HEK293 (cell line): ENCODE data around the gene RPL10L.

Experiments used
- CTCF ChIA-PET: fragments of 350-600 bp; formaldehyde crosslinking; extraction: SDS; loops from one replicate; lab custom pipeline; 2021; ENCODE audit warnings: antibody characterized with exemption; lab: Yijun Ruan, JAX
- POLR2A ChIA-PET: fragments of 300-600 bp; formaldehyde crosslinking; extraction: SDS; loops from one replicate; lab custom pipeline; 2020; ENCODE audit warnings: antibody characterized with exemption, inconsistent platforms; lab: Yijun Ruan, JAX
- H3K27ac ChIP-seq: fragments of 200-500 bp; sonication (Bioruptor generic); 2 replicates; pipeline ENCODE4 v1.5.1; 2014; ENCODE audit warnings: low read depth, low read length, control low read depth, inconsistent platforms; ENCODE audit errors: extremely low read depth
- H3K36me3 ChIP-seq, 2 experiments: fragments of 200-500 bp in 1 of 2; sonication (Bioruptor generic) in 1 of 2; 1 replicate in 1 of 2; 2 replicates in 1 of 2; pipeline ENCODE4 v1.5.1; 2014 to 2017; ENCODE audit warnings: inconsistent platforms in 2 of 2, low read length in 2 of 2; ENCODE audit not compliant: control insufficient read depth in 2 of 2, insufficient read depth in 1 of 2
- H3K4me1 ChIP-seq: fragments of 200-500 bp; sonication (Bioruptor generic); 2 replicates; pipeline ENCODE4 v1.5.1; 2014; ENCODE audit warnings: mild to moderate bottlenecking, low read length, inconsistent platforms; ENCODE audit not compliant: control insufficient read depth, insufficient read depth
- H3K4me3 ChIP-seq: 2 replicates; pipeline ENCODE4 v1.5.1; 2011; ENCODE audit warnings: low read depth, mild to moderate bottlenecking, control low read depth, low read length, moderate library complexity
- H3K9me3 ChIP-seq: fragments of 200-500 bp; sonication (Bioruptor generic); 2 replicates; pipeline ENCODE4 v1.5.1; 2014; ENCODE audit warnings: low read depth, low read length, inconsistent platforms; ENCODE audit not compliant: control insufficient read depth, insufficient read depth
- FEZF1 ChIP-seq: fragments of 450-650 bp; formaldehyde crosslinking; IDR thresholded peaks from 2 replicates; pipeline ENCODE4 v1.5.1; 2016; ENCODE audit warnings: missing biosample characterization, missing genetic modification characterization
- KLF9 ChIP-seq: fragments of 450-650 bp; formaldehyde crosslinking; IDR thresholded peaks from 2 replicates; pipeline ENCODE4 v1.5.1; 2016; ENCODE audit warnings: missing biosample characterization, missing genetic modification characterization, low read depth
- PRDM2 ChIP-seq: fragments of 450-650 bp; formaldehyde crosslinking; IDR thresholded peaks from 2 replicates; pipeline ENCODE4 v1.5.1; 2016; ENCODE audit warnings: missing biosample characterization, missing genetic modification characterization, borderline replicate concordance
- WT1 ChIP-seq: fragments of 450-650 bp; formaldehyde crosslinking; IDR thresholded peaks from 2 replicates; pipeline ENCODE4 v1.5.1; 2016; ENCODE audit warnings: missing biosample characterization, missing genetic modification characterization
- ZBTB11 ChIP-seq: fragments of 450-650 bp; formaldehyde crosslinking; conservative IDR thresholded peaks from 2 replicates; pipeline ENCODE4 v1.5.1; 2016; ENCODE audit warnings: low read depth, missing biosample characterization, missing genetic modification characterization
- ZNF138 ChIP-seq: fragments of 450-650 bp; formaldehyde crosslinking; IDR thresholded peaks from 2 replicates; pipeline ENCODE4 v1.5.1; 2016; ENCODE audit warnings: missing biosample characterization, missing genetic modification characterization, borderline replicate concordance
- ZNF239 ChIP-seq: fragments of 450-650 bp; formaldehyde crosslinking; IDR thresholded peaks from 2 replicates; pipeline ENCODE4 v1.5.1; 2016; ENCODE audit warnings: missing biosample characterization, missing genetic modification characterization
- ZNF280C ChIP-seq: fragments of 450-650 bp; formaldehyde crosslinking; IDR thresholded peaks from 2 replicates; pipeline ENCODE4 v1.5.1; 2016; ENCODE audit warnings: missing biosample characterization, missing genetic modification characterization
- ZNF354C ChIP-seq: fragments of 450-650 bp; formaldehyde crosslinking; IDR thresholded peaks from 2 replicates; pipeline ENCODE4 v1.5.1; 2016; ENCODE audit warnings: missing biosample characterization, missing genetic modification characterization, low read depth, borderline replicate concordance
- ZNF549 ChIP-seq: fragments of 450-650 bp; IDR thresholded peaks from 2 replicates; pipeline ENCODE4 v1.5.1; 2018; ENCODE audit warnings: missing biosample characterization, missing genetic modification characterization, mild to moderate bottlenecking, inconsistent platforms, moderate library complexity
- ZNF558 ChIP-seq: fragments of 450-650 bp; formaldehyde crosslinking; IDR thresholded peaks from 2 replicates; pipeline ENCODE4 v1.5.1; 2016; ENCODE audit warnings: missing biosample characterization, missing genetic modification characterization
- ZNF600 ChIP-seq: fragments of 450-650 bp; formaldehyde crosslinking; IDR thresholded peaks from 2 replicates; pipeline ENCODE4 v1.5.1; 2016; ENCODE audit warnings: missing biosample characterization, missing genetic modification characterization
- ZNF677 ChIP-seq: fragments of 450-650 bp; IDR thresholded peaks from 2 replicates; pipeline ENCODE4 v1.5.0; 2018; ENCODE audit warnings: missing biosample characterization, mild to moderate bottlenecking, missing genetic modification characterization, moderate library complexity
- ZNF791 ChIP-seq: fragments of 450-650 bp; formaldehyde crosslinking; IDR thresholded peaks from 2 replicates; pipeline ENCODE4 v1.5.1; 2016; ENCODE audit warnings: missing biosample characterization, missing genetic modification characterization
- ZSCAN23 ChIP-seq: fragments of 450-650 bp; formaldehyde crosslinking; IDR thresholded peaks from 2 replicates; pipeline ENCODE4 v1.5.1; 2016; ENCODE audit warnings: missing biosample characterization, missing genetic modification characterization

Gene RPL10L

GRCh38 chr14:46651526-46652144 is at the start of gene RPL10L:
Gene RPL10L, minus strand, starts transcription at chr14:46651781. Its CDS starts 45 bp downstream, at chr14:46651736.
- no peaks in the 10 kb centered on the region for H3K4me1 ChIP-seq
- no peak within 1 kb of the TSS for H3K4me3 ChIP-seq
- CTCF ChIA-PET: interaction anchor here (0.7 to 1.2 kb wide), 7 partner anchors 10 to 264 kb away, joined by 3 to 4 read pairs (median 3); no protein-coding TSS in a partner anchor
- H3K36me3 ChIP-seq: no peaks in the 10 kb centered on the region
- TF ChIP-seq ZBTB11 (tag by site-specific recombination) (no peak), PRDM2 (tag by site-specific recombination) (no peak), ZNF138 (tag by site-specific recombination) (no peak), KLF9 (tag by site-specific recombination) (no peak), ZNF280C (tag by site-specific recombination) (no peak), ZNF354C (tag by site-specific recombination) (no peak), ZNF791 (tag by site-specific recombination) (no peak), ZNF600 (no peak), ZNF677 (no peak), ZNF549 (tag by site-specific recombination) (no peak), FEZF1 (tag by site-specific recombination) (no peak), ZNF239 (tag by site-specific recombination) (no peak), WT1 (tag by site-specific recombination) (no peak), ZSCAN23 (tag by site-specific recombination) (no peak), ZNF558 (tag by site-specific recombination) (no peak)
- TF ChIP-seq, all 188 proteins: peak for 0
- Histone ChIP-seq H3K9me3 (no peaks in the 10 kb centered on the region), H3K27ac (no peak within 1 kb of the TSS)
- POLR2A ChIA-PET: no interaction called here
